ENCODE data around the gene COQ4. TPM values are rescaled to one million over a fixed set of nuclear protein-coding genes. Genes with fewer than 3 reads are reported as not detected.
A peak's percentile ranks its signal among the peaks of the same experiment; 100 is the strongest.

COQ4 gene
- total and polyA plus RNA-seq, 7 donors, result 26.4 to 80.9 (median 58.3) TPM

DNA sequence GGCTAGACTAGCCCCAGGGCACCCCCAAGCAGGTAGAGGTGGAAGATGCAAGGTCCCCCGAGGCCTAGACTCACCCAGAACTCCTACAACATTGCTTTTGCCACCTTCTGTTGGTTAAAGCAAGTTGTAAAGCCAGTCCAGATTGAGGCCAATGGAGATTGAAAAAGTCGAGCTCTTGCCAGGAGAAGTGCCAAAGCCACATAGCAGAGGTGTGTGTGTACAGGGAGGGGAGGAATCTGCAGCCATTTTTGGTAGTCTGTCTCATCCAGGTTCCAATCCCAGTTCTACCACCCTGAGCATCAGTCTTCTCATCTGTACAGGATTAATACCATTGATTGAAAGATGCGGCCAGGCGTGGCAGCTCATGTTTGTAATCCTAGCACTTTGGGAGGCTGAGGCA is 36.2 kb downstream of the COQ4 start:
- no peak for DNase-seq
- Histone ChIP-seq H3K4me3 (no peak overlapping the region), H3K27me3 (no peaks in the 10 kb centered on the region), H3K27ac (no peak overlapping the region), H3K4me1 (peaks cover 0 to 14% (median 12%) of the 10 kb centered on the region in 4 donors), H3K9me3 (no peaks in the 10 kb centered on the region), H3K36me3 (peaks cover 0 to 37% (median 16%) of the 10 kb centered on the region in 4 donors)
- TF ChIP-seq EP300 (IDR thresholded peaks at IDR 0.05) (no peak), POLR2AphosphoS5 (IDR thresholded peaks at IDR 0.05) (no peak), POLR2A (IDR thresholded peaks at IDR 0.05) (no peak)
- TF ChIP-seq, protein P1, sequence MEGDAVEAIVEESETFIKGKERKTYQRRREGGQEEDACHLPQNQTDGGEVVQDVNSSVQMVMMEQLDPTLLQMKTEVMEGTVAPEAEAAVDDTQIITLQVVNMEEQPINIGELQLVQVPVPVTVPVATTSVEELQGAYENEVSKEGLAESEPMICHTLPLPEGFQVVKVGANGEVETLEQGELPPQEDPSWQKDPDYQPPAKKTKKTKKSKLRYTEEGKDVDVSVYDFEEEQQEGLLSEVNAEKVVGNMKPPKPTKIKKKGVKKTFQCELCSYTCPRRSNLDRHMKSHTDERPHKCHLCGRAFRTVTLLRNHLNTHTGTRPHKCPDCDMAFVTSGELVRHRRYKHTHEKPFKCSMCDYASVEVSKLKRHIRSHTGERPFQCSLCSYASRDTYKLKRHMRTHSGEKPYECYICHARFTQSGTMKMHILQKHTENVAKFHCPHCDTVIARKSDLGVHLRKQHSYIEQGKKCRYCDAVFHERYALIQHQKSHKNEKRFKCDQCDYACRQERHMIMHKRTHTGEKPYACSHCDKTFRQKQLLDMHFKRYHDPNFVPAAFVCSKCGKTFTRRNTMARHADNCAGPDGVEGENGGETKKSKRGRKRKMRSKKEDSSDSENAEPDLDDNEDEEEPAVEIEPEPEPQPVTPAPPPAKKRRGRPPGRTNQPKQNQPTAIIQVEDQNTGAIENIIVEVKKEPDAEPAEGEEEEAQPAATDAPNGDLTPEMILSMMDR (IDR thresholded peaks at IDR 0.05), result no peak
- WGBS, 2 donors, result 86 to 95% methylated on average over 4 of the region's 4 CpGs
- intact Hi-C loops (cut with DNase I), result no loop called here

DNA sequence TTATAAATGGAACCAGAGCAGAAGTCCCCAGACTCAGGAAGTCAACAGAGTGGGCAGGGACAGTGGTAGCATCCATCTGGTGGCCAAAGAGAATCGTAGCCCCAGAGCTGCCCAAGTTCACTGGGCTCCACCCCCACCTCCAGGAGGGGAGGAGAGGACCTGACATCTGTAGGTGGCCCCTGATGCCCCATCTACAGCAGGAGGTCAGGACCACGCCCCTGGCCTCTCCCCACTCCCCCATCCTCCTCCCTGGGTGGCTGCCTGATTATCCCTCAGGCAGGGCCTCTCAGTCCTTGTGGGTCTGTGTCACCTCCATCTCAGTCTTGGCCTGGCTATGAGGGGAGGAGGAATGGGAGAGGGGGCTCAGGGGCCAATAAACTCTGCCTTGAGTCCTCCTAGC is 38.2 kb downstream of the COQ4 start:
- no peaks in the 10 kb centered on the region for H3K9me3 ChIP-seq
- intact Hi-C loops (cut with DNase I), result no loop called here
- no peak overlapping the region for H3K4me3 ChIP-seq
- no peak for TF ChIP-seq EP300 (IDR thresholded peaks at IDR 0.05)
- TF ChIP-seq, protein P1 (IDR thresholded peaks at IDR 0.05), result no peak
- no peak for TF ChIP-seq POLR2A (IDR thresholded peaks at IDR 0.05)
- TF ChIP-seq POLR2AphosphoS5 (IDR thresholded peaks at IDR 0.05), result no peak
- no peak for DNase-seq
- no peaks in the 10 kb centered on the region for H3K27me3 ChIP-seq
- no peak overlapping the region for H3K27ac ChIP-seq
- peaks cover 0 to 27% (median 24%) of the 10 kb centered on the region in 4 donors for H3K4me1 ChIP-seq
- WGBS, 2 donors, result 67 to 71% methylated on average over 2 of the region's 2 CpGs
- H3K36me3 ChIP-seq, result peaks cover 0 to 17% (median 5%) of the 10 kb centered on the region in 4 donors

- Histone ChIP-seq H3K4me3 (peak overlapping the region in 3 of 4 donors; percentile 27 to 46 (median 45)), H3K36me3 (peaks cover 0 to 11% (median under 1%) of the 10 kb centered on the region in 4 donors), H3K4me1 (peaks cover 0 to 27% (median 24%) of the 10 kb centered on the region in 4 donors), H3K9me3 (no peaks in the 10 kb centered on the region), H3K27ac (peak overlapping the region; percentile 63 to 76 (median 71)), H3K27me3 (no peaks in the 10 kb centered on the region)
- WGBS, 2 donors, result 49 to 63% methylated on average over 14 of the region's 14 CpGs
- DNase-seq, result no peak
- TF ChIP-seq, protein P1 (IDR thresholded peaks at IDR 0.05), result no peak
- no peak for TF ChIP-seq EP300 (IDR thresholded peaks at IDR 0.05)
- TF ChIP-seq POLR2AphosphoS5 (IDR thresholded peaks at IDR 0.05), result no peak
- TF ChIP-seq POLR2A (IDR thresholded peaks at IDR 0.05), result no peak
- intact Hi-C loops (cut with DNase I), result no loop called here
Observed at GRCh38 chr9:128361296-128361985, 38.8 kb downstream of the COQ4 start.

DNA sequence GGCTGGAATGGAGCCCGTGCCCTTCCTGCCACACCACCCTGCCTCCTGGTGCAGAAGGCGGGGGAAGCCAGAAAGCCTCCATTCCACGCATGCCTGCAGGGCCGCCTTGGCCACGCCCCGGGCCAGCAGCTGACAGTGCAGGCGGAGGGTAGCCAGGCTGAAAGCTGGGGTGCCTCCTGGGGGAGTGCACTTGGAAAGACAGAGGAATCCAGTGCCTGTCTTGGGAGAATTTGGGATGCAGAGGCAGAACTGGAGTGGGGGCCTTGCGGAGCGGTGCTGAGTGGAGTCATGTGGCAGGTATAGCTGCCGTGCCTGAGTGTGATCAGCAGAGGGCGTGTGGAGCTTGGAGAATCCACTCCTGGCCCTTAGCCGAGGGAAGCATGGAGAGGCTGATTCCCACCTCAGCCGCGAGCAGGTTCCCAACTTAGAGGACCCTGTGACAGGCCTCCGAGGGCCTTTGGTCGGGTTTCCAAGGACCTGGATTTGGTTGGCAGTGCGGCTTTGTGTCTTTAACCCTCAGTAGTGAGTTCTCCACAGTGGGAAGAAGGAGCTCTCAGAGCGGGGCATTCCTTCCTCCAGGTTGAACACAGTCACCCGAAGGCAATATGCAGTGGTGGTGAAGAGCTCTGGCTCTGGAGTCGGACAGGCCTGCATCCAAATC is 39.5 kb downstream of the COQ4 start:
- Histone ChIP-seq H3K36me3 (peaks cover 0 to 8% (median 0%) of the 10 kb centered on the region in 4 donors), H3K27me3 (no peaks in the 10 kb centered on the region), H3K27ac (peak overlapping the region; percentile 63 to 76 (median 71)), H3K9me3 (no peaks in the 10 kb centered on the region), H3K4me1 (peaks cover 0 to 27% (median 24%) of the 10 kb centered on the region in 4 donors), H3K4me3 (peak overlapping the region in 3 of 4 donors; percentile 27 to 46 (median 45))
- DNase-seq, result peak; percentile 93
- intact Hi-C loops (cut with DNase I), result loop anchor here (1.0 kb wide), 1 partner anchor 58 kb away; the partner anchor contains the start of gene CERCAM
- WGBS, 2 donors, result 8 to 12% methylated on average over 20 of the region's 20 CpGs
- TF ChIP-seq, protein P1 (IDR thresholded peaks at IDR 0.05), result peak; percentile 80 to 92 (median 86)
- peak in 3 of 4 donors; percentile 44 to 63 (median 61) for TF ChIP-seq POLR2AphosphoS5 (IDR thresholded peaks at IDR 0.05)
- no peak for TF ChIP-seq EP300 (IDR thresholded peaks at IDR 0.05)
